Measurements from ENCODE around the gene TRERF1.

The TRERF1 gene

DNA sequence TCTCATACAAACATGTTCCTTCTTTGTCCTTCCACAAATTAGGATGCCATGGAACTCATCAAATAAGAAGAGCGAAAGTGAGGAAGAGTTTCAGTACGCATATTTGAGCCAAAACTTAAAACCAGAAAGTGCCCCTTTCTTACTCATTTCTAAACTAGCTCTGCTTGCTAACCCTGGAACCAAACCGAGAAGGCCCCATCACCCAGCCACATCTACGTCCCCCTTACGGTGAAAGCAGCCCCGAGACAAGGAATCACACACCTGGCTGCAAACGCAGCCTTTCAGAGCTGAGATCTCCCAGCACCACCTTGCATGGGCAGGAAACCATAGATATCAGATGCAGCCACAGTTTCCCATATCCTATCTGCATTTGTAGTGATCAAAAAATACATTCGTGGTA lies 28.5 kb downstream of the TRERF1 start:
- DNase-seq (ENCODE audit: low spot score): no peak

DNA sequence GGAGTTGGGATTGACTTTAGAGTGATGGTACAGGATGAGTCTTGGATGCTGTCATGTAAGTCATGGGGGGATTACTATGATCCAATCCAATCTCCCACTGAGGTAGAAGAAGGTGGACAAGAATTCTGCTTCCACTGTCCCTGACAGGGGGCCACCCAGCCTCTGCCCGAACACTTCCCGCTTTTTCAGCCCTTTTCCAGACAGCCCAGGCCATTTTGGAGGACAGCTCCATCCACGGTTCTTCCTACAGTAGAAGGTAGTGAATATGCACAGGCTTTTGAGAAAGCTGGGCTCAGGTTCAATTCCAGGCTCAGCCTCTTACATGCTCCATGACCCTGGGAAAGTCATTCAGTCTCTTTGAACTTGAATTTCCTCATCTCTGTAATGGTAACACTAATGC lies 31.0 kb downstream of the TRERF1 start:
- no peak for DNase-seq (ENCODE audit: low spot score)

DNA sequence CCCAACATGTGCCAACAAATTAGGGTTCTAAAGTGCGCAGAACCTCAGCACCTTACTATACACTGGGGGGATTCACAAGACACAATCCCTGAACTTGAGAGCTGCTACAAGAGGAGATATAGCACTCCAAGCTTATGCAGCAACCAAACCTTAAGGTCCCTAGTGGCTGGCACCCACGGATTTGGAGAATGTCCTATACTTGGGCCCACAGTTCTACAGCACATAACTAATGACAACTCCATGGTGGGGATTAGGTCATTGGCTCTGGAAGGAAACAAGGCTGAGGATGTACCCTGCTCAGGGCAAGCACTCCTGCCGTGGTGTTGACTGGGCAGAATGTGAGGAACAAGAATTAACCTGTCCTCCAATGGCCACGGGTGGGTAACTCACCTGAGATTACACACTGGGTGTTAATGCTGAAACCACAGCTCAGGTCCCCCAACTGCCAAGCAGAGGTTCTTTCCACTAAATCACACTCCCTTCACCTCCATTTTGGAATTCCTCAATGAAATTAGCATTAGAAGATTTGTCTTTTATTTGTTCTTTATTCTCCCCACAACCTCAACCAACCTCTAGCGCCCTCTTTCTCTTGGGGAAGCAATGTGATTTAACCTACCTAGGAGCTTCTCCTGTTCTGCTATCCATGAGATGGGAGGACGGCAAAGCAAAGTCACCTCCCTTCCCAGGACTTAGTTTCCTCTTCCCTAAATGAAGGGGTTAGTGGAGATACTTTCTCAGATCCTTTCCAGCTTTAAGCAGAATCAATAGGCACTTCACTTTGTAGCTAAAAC lies 32.0 kb downstream of the TRERF1 start:
- no peak for DNase-seq (ENCODE audit: low spot score)

DNA sequence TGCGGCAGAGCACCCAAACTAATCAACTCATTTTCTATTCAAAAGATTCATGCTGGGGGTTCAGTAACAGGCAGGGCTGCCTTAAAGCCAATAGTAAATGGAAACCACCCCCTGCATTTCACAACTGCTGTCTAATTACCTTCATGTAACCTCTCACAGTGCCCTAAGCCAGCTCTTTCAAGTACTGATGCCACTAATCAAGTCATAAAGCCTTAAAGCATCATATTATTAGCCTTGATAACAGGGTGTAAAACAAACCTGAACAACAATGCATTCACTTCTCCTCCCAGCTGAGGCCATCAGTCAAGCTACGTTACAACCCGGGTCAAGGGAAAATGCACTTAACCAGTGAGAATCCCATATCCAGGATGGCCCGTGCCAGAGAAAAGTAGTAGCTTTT lies 33.0 kb downstream of the TRERF1 start:
- no peak for DNase-seq (ENCODE audit: low spot score)

DNA sequence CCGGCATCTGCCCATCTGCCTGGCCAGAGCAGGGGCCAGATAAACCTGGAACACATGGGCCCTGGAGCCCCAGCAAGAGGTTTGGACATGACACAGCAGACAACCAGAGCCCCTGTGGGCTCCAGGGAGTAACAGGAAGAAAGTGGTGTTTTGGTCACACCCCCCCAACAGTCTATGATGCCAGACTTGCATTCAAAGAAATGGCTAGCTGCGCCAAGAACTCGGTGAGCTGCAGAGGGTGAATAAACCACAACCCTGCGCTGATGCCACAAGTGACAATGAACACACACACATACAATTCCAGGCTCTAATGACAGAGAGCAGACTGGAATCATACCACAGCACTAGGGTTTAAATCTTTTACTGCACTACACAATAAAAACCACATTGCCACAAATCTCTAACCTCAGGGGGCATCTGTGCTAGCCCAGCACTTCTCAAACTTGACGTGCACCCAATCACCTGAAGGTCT lies 34.0 kb downstream of the TRERF1 start:
- DNase-seq (ENCODE audit: low spot score): peak; percentile 9

DNA sequence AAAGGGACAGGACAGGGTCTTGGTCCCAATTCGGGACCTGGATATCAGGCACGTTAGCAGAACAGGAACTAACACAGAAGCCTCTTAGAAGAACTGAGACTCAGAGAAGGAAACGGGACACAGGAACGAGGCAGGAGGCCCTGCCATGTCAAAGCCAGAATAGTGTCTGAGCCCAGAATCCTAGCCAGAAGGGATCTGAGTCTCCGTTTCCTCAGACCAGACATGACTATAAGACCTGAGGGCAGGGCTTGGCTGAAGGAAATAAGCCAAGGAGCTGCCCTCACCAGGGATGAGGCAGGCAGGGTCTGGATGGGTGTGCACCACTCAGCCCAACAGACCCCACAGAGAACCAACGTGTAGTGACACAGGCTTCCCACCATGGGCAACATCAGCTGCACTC lies 40.3 kb downstream of the TRERF1 start:
- no peak for DNase-seq (ENCODE audit: low spot score)

DNA sequence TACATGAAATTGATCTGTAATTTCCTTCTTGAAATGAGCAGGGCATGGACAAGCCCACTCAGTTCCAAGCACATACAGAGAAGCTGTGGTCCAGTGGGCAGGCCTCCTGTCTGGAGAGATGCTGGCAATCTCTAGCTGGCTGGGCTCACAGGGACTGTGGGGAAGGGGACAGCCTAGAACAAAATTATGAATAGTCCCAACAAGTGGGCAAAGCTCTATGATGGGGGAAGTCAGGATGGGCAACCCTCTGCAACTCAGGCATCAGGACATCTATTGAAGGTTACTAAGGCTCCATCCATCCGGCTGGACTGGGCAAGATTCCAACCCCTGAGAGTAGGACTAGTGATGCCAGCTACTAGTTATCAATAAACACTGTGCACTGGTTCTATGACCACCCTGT lies 40.9 kb downstream of the TRERF1 start:
- DNase-seq (ENCODE audit: low spot score): peak; percentile 41

DNA sequence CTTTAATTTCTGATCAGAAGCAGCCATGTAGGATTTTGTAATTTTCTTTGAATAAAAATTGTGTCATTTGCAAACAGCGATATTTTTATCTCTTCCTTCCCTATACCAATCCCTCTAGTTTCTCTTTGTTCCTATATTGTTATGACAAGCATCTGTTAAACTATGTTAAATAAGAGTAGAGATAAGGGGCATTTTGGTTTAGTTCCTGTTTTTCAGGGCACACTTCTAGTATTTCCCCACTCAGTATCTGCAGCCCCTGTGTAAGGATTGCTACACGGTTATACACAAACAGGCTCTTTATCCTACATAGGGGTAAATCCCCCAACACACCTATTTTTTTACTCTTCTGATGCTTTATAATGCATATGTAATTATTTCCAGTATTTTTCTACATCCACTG lies 42.1 kb downstream of the TRERF1 start:
- DNase-seq (ENCODE audit: low spot score): no peak

DNA sequence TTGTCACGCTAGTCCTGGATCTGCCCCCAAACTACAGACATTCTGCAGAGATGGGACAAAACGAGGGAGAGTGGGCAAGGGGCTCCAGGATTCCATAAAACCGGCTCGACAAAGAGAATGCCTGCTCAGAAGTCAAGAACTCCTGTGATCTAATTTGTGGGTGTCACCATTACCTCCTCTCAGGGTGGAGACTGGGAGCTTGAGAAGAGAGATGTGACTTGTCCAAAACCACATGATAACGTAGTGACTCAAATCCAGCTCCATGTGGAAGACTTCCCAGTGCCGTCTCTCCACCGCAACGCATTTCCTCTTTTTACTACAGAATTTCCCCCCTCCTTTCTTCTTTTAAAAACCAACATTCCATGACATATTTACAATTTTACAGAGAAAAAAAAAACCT lies 44.3 kb downstream of the TRERF1 start:
- peak; percentile 47 for DNase-seq (ENCODE audit: low spot score)

DNA sequence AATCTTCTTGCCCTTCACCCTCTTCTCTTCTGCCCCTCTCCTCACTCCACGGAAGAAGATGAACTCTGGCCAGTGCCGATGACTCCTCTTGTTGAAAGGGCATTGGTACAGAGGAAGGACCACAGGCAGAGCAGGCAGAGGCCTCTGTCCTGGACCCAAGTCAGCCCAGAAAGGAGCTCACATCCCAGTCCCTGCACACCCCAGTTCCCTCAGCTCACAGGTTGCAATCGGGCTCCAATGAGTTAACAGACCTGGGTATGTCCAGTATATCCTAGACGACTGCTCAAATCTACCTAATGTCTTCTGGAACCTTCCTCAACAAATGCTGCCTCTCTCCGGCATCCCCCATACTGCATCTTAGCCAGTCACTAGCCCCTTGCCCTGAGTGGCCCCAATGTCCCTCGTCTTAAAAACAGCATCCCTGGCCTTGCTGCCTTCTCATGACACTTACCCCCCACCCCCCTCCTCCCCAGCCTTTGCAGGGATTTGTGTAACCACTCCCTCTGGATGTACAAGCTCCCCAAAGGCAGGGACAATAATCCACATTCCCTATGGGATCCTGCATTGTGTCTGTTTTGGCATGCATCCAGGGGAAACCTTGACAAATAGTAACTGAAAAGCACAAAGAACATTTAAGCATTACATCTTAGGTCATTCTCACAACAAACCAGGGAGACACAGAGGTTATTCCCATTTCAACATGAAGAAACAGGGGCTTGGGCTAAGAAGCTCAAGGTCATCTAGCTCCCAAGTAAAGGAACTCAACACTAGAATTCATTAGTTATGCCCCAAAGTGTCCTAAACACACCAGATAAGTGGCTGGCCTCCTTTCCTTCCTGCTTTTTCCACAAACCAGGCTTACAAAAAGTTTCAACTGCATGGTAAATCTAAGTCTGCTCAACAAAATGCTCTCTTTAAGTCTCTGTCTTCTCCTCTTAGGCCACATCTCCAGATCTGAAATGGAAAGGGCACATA lies 45.1 kb downstream of the TRERF1 start:
- peak; percentile 60 for DNase-seq (ENCODE audit: low spot score)

DNA sequence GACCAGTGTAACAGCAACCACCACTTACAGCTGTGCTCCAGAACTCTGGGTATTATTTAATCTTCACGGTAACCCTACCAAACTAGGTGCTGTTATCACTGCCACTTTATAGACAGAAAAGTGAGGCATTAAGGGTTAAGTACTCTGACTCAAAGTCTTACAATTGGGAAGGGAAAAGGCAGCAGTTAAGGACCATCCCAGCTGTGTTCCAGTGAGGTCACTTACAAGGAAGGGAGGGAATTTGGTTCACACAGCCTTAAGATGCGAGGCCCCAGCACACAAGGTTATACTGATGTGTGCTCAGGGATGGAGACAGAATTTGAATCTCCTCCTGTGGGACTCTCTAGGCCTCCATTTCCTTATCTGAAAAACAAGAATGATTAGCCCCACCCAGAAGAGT lies 46.7 kb downstream of the TRERF1 start:
- DNase-seq (ENCODE audit: low spot score): peak; percentile 53

DNA sequence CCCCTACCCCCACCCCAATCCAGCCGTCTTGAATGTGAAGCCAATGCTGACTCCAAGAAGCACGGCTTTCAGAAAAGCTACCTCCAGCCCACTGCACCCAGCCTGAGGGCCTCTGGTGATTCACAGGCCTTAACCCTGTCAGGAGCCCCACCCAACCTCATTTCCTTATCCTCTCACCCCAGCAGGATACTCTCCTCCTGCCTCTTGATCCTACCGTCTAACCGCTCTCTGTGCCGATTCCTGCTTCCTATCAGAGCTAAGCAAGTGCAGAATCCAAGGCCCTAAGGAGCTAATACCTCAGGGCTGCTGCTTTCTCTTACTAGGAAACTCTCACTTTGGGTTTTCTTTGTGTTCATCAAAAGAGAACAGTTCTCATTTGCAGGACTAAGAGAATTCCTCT lies 47.2 kb downstream of the TRERF1 start:
- peak; percentile 58 for DNase-seq (ENCODE audit: low spot score)

DNA sequence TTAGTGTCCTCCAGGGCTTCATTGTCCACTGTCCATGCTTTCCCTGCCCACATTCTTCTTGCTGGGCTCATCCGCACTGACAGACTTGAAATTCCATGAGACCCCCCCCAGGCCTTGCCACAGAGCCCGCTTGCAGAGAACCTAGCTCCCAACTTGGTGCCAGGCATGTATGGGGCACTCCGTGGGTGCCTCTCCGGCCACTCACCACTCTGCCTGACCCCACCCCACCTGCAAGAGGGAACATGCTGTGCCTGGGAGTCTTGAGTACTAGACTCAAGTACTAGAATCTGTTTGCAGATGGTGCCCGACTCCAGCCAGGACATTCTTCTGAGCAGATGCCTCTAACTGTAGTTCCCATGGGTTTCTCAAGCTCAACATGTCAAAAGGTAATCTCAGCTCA lies 47.9 kb downstream of the TRERF1 start:
- peak; percentile 57 for DNase-seq (ENCODE audit: low spot score)

DNA sequence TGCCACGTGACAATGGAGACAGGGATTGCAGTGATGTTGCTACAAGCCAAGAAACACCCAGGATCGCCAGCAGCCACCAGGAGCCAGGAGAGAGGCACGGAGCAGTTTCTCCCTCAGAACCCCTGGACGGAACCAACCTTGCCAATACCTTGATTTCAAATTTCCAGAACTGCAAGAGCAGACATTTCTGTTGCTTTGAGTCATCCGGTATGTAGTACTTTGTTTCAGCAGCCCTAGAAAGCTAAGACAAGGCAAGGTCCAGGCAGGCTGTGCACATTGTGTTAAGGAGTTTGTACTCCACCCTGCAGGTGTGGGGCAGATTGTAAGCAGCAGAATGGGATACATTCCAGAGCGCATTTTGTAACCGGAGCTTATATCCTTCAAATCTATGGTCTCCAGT lies 48.3 kb downstream of the TRERF1 start:
- no peak for DNase-seq (ENCODE audit: low spot score)

DNA sequence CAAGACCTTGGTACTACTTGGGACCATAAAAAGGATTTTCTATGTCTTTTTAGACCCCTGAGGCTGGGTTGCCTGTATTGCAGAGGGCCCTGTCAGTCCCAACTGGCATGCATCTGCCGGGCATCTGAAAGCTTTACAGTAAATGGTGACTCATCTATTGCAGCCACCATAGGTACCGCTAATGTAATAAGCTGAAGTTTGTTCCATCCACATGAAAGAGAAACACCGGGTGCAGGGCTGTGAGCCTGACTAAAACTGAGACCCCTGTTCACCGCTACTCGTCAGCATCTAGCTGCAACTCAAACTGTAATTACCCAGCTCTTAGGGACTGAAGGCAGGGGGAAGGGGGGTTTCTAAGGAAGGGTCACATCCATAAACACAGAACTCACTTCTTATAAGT lies 49.5 kb downstream of the TRERF1 start:
- DNase-seq (ENCODE audit: low spot score): no peak

DNA sequence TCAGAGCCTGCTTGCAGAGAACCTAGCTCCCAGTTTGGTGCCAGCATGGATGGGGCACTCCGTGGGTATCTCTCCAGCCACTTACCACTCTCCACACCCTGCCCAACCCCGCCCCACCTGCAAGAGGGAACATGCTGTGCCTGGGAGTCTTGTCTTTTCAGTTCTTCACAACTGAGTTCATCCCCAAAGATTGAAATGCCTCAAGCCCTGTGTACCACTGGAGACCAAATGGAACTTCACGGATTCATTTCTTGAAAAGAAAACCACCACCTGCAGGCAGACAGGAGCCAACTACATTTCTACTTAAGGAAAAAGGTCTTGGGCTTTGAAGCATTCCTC lies 50.1 kb downstream of the TRERF1 start:
- no peak for DNase-seq (ENCODE audit: low spot score)

DNA sequence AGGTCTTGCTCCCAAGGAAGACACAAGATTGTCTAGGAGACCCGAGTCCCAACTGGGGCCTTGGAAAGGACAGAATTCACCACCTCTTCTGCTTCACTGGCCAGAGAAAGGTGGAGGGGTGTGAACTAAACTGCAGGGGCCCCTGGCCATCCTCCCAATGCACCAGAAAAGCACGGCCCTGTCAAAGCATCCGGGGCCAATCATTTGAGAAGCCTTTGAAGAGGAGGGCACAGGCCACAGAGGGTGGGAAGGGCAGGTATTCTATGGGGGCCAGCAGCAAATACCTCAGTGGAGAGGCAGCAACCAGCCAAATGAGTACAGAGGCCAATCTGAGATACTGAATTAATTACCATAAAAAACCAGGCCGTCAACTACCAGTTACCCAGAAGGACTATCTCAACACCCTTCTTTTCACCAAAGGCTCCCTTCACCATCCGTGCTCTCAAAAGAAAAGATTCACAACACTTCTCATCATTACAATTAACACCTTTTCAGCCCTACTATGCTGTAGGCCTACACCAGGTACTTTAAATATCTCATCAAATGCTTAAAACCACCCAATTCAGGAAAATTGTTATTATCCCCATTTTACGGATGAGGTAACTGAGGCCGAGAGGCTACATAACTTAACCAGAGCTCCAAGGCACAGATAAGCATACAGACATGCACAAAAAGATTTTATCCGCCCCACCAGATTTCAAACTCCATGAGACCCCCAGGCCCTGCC lies 50.7 kb downstream of the TRERF1 start:
- no peak for DNase-seq (ENCODE audit: low spot score)

DNA sequence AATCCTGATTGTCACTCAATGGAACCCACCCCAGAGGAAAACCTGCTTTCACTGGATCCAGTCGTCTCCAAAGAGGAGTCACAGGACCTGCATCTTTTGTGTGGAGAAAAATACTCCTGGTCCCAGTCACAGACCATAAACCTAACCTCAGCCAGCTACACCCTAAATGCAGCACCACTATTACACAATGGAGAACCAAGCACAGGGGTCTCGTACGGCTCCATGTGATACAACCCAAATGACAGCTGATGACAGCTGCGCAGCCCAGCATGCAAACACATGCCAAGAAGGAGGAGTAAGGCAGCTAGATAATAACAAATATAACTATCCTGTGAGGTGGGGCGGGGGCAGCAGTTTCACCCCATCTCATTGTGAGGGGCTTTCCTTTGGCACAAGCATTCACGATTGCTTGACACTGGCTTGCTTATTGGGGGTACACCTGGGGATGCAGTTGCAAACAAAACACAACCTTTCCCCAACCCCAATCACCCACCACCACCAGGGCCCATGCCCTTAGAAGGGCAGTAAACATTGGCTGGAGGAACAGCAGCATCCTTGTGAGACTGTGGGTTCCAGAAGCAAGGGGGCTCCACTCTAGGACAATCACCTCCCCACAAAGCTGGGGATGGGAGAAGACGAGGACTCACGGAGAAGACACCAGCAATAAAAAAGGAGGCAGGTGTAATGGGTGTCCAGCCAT lies 51.5 kb downstream of the TRERF1 start:
- DNase-seq (ENCODE audit: low spot score): no peak

DNA sequence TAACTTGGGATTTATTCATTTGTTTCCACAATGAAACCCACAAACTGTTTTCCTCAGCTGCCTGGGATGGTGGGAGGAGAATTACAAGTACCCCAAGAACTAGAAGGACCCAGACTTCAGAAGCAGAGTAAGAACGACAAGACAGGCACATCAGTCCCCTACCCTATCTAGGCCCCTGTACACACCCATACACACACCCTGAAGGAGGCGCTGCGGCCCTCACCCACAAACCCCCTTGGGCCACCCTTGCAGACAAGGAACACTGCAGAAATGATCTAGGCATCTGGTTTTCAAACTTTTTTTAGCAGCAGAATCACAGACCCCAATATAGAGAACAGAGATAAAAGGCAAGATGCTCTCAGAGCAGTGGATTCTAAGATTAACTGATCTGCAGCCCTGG lies 55.0 kb downstream of the TRERF1 start:
- DNase-seq (ENCODE audit: low spot score): no peak

DNA sequence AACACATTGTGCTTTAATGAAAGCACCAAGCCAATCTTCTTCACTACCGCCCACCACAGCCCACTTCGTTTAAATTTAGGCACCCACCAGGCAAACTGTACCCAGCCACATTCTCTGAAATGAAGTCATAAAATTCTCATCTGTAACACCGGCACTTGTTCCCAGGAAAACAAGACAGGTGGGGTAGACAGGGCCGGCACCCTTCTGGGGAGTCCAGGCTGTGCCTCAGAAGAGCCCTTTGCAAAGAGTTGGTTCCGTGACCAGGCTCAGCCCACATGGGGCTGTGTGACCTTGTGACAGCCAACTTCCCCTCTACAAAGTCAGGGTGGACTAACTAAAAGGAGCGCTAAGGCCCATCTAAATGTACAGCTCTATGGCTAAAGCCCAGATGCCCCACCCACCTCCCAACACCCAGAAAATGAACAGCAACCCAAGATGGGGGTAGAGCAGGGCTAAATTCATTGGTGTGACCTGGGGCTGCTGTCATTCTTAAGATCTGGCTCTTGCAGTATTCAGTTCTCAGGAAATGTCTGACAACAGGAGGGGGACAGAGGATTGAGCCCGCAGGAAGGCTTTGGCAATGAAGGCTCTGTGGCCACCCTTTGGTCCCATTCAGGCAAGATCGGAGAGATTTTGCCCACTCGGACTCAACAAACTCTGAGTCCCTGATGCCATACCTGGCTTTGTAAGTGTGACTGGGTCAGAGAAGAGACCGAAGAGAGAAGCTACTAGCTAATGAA lies 56.7 kb downstream of the TRERF1 start:
- DNase-seq (ENCODE audit: low spot score): no peak

DNA sequence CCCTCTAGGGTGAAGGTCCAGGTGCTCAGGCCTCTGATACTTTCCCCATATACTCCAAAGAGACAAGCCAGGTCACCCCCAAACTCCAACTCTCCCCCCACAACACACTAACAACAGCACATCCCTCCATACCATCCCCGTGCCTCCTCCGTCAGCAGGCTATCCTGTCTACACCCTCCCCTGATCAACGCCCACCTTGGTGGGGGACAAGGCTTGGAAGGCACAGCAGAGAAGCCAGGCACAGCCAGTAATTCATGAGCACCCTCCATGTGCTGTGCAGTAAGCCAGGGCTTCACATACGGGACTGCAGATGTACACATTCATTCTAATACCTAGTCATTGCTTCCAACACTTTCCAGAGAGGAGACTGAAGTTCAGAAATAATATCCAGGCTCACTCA lies 57.6 kb downstream of the TRERF1 start:
- DNase-seq (ENCODE audit: low spot score): no peak
